ENCODE measurements around the gene MAP7. TPM values are rescaled to one million over a fixed set of nuclear protein-coding genes. Genes with fewer than 3 reads are reported as not detected.
"Not testable (repeated sequence)": the region's sequence is repeated elsewhere in the genome, so short reads cannot be mapped to it uniquely, and the experiment has no call there.

Gene MAP7
- total RNA-seq, 1 experiment from 2014 or later: 33.7 TPM

GRCh38 chr6:136398453-136398852 lies 151.8 kb downstream of the MAP7 start:
- H3K79me2 ChIP-seq (ENCODE audit: low read depth): peaks cover 16% of the 10 kb centered on the region; the same call in 1 of the 2 replicates
- no peaks in the 10 kb centered on the region; the same call in 1 of the 2 replicates for H4K20me1 ChIP-seq (ENCODE audit: insufficient read depth)
- intact Hi-C loops (cut with micrococcal nuclease; ENCODE audit: unreplicated experiment): no loop called here
- DNase-seq: no peak
- no peaks in the 10 kb centered on the region for H3K9me2 ChIP-seq (ENCODE audit: insufficient read depth)
- H3K9me3 ChIP-seq (ENCODE audit: insufficient read depth, low read depth): no peaks in the 10 kb centered on the region
- no peak overlapping the region for H2AFZ ChIP-seq
- peaks cover 11% of the 10 kb centered on the region; the same call in 1 of the 2 replicates for H3K36me3 ChIP-seq (ENCODE audit: low read depth)
- H3K4me3 ChIP-seq: no peak overlapping the region
- H3K27ac ChIP-seq: no peak overlapping the region
- ChIA-PET CTCF (no interaction called here), POLR2A (ENCODE audit: unreplicated experiment) (no interaction called here)
- H3F3A ChIP-seq (ENCODE audit: insufficient read depth, low read depth): peaks cover 21% of the 10 kb centered on the region
- BruUV-seq (replicated peaks): no TSS peak
- TF ChIP-seq CTCF (conservative IDR thresholded peaks at IDR 0.05): no peak
- no peak for TF ChIP-seq EZH2 (IDR thresholded peaks at IDR 0.05; ENCODE audit: low read depth)
- H3K4me1 ChIP-seq (replicated peaks; ENCODE audit: insufficient read depth): peaks cover 18% of the 10 kb centered on the region
- H3K4me2 ChIP-seq: no peak overlapping the region
- H3K27me3 ChIP-seq (ENCODE audit: insufficient read depth, low read depth): no peaks in the 10 kb centered on the region

- Histone ChIP-seq H3K9me3 (ENCODE audit: insufficient read depth, low read depth) (no peaks in the 10 kb centered on the region), H3K9me2 (ENCODE audit: insufficient read depth) (no peaks in the 10 kb centered on the region), H3K4me2 (no peak overlapping the region), H3K4me1 (replicated peaks; ENCODE audit: insufficient read depth) (peaks cover 5% of the 10 kb centered on the region), H3K27ac (no peak overlapping the region), H3K27me3 (ENCODE audit: insufficient read depth, low read depth) (no peaks in the 10 kb centered on the region), H3F3A (ENCODE audit: insufficient read depth, low read depth) (peaks cover 6% of the 10 kb centered on the region; the same call in 1 of the 2 replicates), H3K79me2 (ENCODE audit: low read depth) (peaks cover 11% of the 10 kb centered on the region; the same call in 1 of the 2 replicates), H3K4me3 (no peak overlapping the region), H2AFZ (no peak overlapping the region), H3K36me3 (ENCODE audit: low read depth) (peaks cover 7% of the 10 kb centered on the region; the same call in 1 of the 2 replicates), H4K20me1 (ENCODE audit: insufficient read depth) (no peaks in the 10 kb centered on the region)
- ChIA-PET CTCF (no interaction called here), POLR2A (ENCODE audit: unreplicated experiment) (no interaction called here)
- BruUV-seq (replicated peaks): no TSS peak
- TF ChIP-seq CTCF (conservative IDR thresholded peaks at IDR 0.05) (no peak), EZH2 (IDR thresholded peaks at IDR 0.05; ENCODE audit: low read depth) (no peak)
- intact Hi-C loops (cut with micrococcal nuclease; ENCODE audit: unreplicated experiment): no loop called here
- no peak for DNase-seq
Observed at GRCh38 chr6:136396908-136397307, 153.3 kb downstream of the MAP7 start.

GRCh38 chr6:136390959-136391358 lies 159.3 kb downstream of the MAP7 start:
- H3K4me2 ChIP-seq; POLR2A ChIA-PET (ENCODE audit: unreplicated experiment); H3K79me2 ChIP-seq (ENCODE audit: low read depth); CTCF ChIA-PET; DNase-seq; H2AFZ ChIP-seq; BruUV-seq (replicated peaks); intact Hi-C loops (cut with micrococcal nuclease; ENCODE audit: unreplicated experiment); H3K27ac ChIP-seq; H3K4me1 ChIP-seq (replicated peaks; ENCODE audit: insufficient read depth); H3K4me3 ChIP-seq; H3K36me3 ChIP-seq (ENCODE audit: low read depth); H4K20me1 ChIP-seq (ENCODE audit: insufficient read depth); H3K9me3 ChIP-seq (ENCODE audit: insufficient read depth, low read depth); H3K9me2 ChIP-seq (ENCODE audit: insufficient read depth); H3K27me3 ChIP-seq (ENCODE audit: insufficient read depth, low read depth); H3F3A ChIP-seq (ENCODE audit: insufficient read depth, low read depth): not testable (repeated sequence)

GRCh38 chr6:136387316-136387715 lies 162.9 kb downstream of the MAP7 start:
- H3F3A ChIP-seq (ENCODE audit: insufficient read depth, low read depth): no peaks in the 10 kb centered on the region
- H3K4me3 ChIP-seq: no peak overlapping the region
- H3K36me3 ChIP-seq (ENCODE audit: low read depth): no peaks in the 10 kb centered on the region
- no peaks in the 10 kb centered on the region for H3K79me2 ChIP-seq (ENCODE audit: low read depth)
- DNase-seq: no peak
- H3K4me1 ChIP-seq (replicated peaks; ENCODE audit: insufficient read depth): no peaks in the 10 kb centered on the region
- TF ChIP-seq CTCF (conservative IDR thresholded peaks at IDR 0.05): no peak
- TF ChIP-seq EZH2 (IDR thresholded peaks at IDR 0.05; ENCODE audit: low read depth): no peak
- H4K20me1 ChIP-seq (ENCODE audit: insufficient read depth): no peaks in the 10 kb centered on the region
- H3K27me3 ChIP-seq (ENCODE audit: insufficient read depth, low read depth): no peaks in the 10 kb centered on the region
- no peaks in the 10 kb centered on the region for H3K9me3 ChIP-seq (ENCODE audit: insufficient read depth, low read depth)
- ChIA-PET CTCF (no interaction called here), POLR2A (ENCODE audit: unreplicated experiment) (no interaction called here)
- H3K27ac ChIP-seq: no peak overlapping the region
- intact Hi-C loops (cut with micrococcal nuclease; ENCODE audit: unreplicated experiment): no loop called here
- BruUV-seq (replicated peaks): no TSS peak
- no peak overlapping the region for H3K4me2 ChIP-seq
- H2AFZ ChIP-seq: no peak overlapping the region
- H3K9me2 ChIP-seq (ENCODE audit: insufficient read depth): no peaks in the 10 kb centered on the region

Data from PC-9 (cell line).